Panc1 (cell line): ENCODE results near the gene CRNKL1.

Experiments
- CTCF ChIP-seq: fragments of 450-650 bp; IDR thresholded peaks from 2 replicates; pipeline ENCODE4 v1.5.1; 2017; ENCODE audit warnings: mild to moderate bottlenecking
- POLR2AphosphoS5 ChIP-seq: IDR thresholded peaks from 2 replicates; pipeline ENCODE4 v1.6.1; 2012; ENCODE audit warnings: mild to moderate bottlenecking, low read depth, low read length, moderate library complexity
- REST ChIP-seq, 2 experiments: IDR thresholded peaks; 2 replicates each; pipeline ENCODE4 v1.6.1; 2011 to 2012; ENCODE audit warnings: low read depth in 2 of 2, control low read depth in 1 of 2, low read length in 1 of 2, mild to moderate bottlenecking in 1 of 2, moderate library complexity in 1 of 2; ENCODE audit not compliant: insufficient read depth in 1 of 2

DNA sequence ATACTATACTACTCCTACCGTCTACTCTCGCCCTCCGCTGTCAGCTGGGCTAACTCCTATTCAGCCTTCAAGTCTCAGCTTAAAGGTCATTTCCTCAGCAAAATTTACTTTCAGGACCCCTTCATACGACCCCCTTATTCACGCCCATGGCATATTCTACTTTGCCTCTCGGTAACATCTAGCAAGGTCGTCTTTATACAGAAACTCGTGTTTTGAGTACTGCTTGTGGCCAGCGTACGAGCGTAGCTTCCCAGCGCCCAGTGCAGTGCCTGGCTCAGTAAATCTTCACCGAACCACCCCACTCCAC, 546 bp downstream of the CRNKL1 start:
- TF ChIP-seq CTCF (no peak), POLR2AphosphoS5 (no peak), REST (IDR thresholded peaks at IDR 0.05; ENCODE audit: insufficient read depth in 1 of 2, low read depth in 2 of 2, low read length in 1 of 2) (no peak)
